Measurements from ENCODE around the gene ZFYVE21. TPM values are rescaled to one million over a fixed set of nuclear protein-coding genes. Genes with fewer than 3 reads are reported as not detected.
A peak's percentile ranks its signal among the peaks of the same experiment; 100 is the strongest.

Gene ZFYVE21
- total RNA-seq, 1 experiment from 2014 or later = 31.3 TPM

GRCh38 chr14:103697603-103698379 lies 17.8 kb upstream of the ZFYVE21 start:
- Histone ChIP-seq H3K4me1 (ENCODE audit: control insufficient read depth in 1 of 2, insufficient read depth in 2 of 2, low read length in 2 of 2) (no peaks in the 10 kb centered on the region), H3K27ac (ENCODE audit: low read depth, low read length) (peak overlapping the region; percentile 7; the same call in 1 of the 2 replicates), H4K20me1 (ENCODE audit: insufficient read depth) (no peaks in the 10 kb centered on the region), H3K4me3 (replicated peaks in 1 of 2; ENCODE audit: low read depth in 1 of 2, low read length in 2 of 2) (no peak overlapping the region), H3K79me2 (ENCODE audit: insufficient read depth, low read length) (peaks cover 7% of the 10 kb centered on the region; the same call in 1 of the 2 replicates), H3K27me3 (ENCODE audit: insufficient read depth, low read length) (no peaks in the 10 kb centered on the region), H3K4me2 (ENCODE audit: low read length) (no peak overlapping the region), H3K9ac (ENCODE audit: low read length) (no peak overlapping the region), H3K36me3 (ENCODE audit: control insufficient read depth in 1 of 2, insufficient read depth in 2 of 2, low read length in 2 of 2) (peaks cover 4 to 8% of the 10 kb centered on the region in 2 experiments; a peak in 3 of 4 replicates), H3K9me2 (ENCODE audit: insufficient read depth) (no peaks in the 10 kb centered on the region), H3K9me3 (ENCODE audit: control insufficient read depth in 1 of 2, insufficient read depth in 1 of 2, low read depth in 1 of 2, low read length in 2 of 2) (no peaks in the 10 kb centered on the region), H2AFZ (ENCODE audit: low read depth, low read length, poor library complexity, severe bottlenecking) (no peak overlapping the region)
- intact Hi-C loops (cut with micrococcal nuclease) = no loop called here
- ChIA-PET POLR2A (no interaction called here), CTCF (no interaction called here), RAD21 (ENCODE audit: low non-redundant PET in 1 of 2, low total read pairs in 2 of 2, uncharacterized antibody in 2 of 2, unreplicated experiment in 2 of 2) (no interaction called here)
- no TSS peak for BruUV-seq (replicated peaks)
- peak; percentile 6; the same call in 1 of the 2 replicates for ATAC-seq
- TF ChIP-seq ZFX (IDR thresholded peaks at IDR 0.05) (no peak), POLR2AphosphoS5 (IDR thresholded peaks at IDR 0.05; ENCODE audit: low read depth, low read length) (peak; percentile 6; the same call in 1 of the 2 replicates)
- TF ChIP-seq, protein P1, sequence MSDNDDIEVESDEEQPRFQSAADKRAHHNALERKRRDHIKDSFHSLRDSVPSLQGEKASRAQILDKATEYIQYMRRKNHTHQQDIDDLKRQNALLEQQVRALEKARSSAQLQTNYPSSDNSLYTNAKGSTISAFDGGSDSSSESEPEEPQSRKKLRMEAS (IDR thresholded peaks at IDR 0.05) = no peak
- DNase-seq (ENCODE audit: low read depth, low spot score) = no peak

DNA sequence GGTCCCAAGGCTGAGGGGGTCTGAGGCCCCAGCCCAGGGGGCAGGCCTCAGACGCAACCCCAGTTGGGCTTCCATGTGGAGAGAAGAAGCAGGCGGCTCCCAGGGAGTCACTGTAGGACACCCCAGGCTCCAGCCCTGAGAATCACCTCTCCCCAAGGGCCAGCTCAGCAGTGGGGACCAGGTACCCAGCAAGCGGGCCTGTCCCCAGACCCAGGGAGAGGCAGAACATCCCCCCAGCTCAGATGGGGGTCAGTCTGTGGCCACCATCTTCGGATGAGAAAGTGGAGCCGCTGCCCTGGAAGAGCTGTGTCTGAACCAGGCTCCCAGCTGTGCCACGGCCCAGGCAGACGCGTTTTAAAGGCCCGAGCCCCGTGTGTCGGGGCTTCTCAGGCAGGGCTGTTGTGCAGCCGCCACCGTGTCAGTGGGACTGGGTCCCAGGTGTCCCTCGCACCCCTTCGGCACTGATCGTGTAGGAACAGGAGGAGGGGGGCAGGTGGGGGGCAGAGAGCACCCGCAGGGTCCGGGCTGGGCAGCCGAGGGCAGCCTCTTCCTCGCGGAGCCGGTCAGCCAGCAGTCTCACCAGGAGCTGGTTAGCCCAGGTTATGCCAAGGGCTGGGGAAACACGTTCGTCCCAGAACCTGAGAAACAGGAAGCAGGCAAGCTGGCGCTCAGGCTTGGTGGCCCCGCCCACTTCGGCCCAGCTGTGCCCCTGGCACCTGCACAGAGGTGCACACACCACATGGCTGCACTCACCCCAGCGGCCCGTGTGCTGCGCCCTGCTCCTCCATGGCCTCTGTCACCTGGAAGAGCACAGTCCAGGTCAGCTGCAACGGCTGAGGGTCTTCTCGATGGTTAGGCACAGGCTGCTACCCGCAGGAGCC lies 17.0 kb upstream of the ZFYVE21 start:
- Histone ChIP-seq H3K4me1 (ENCODE audit: control insufficient read depth in 1 of 2, insufficient read depth in 2 of 2, low read length in 2 of 2) (no peaks in the 10 kb centered on the region), H3K79me2 (ENCODE audit: insufficient read depth, low read length) (peaks cover 7% of the 10 kb centered on the region; the same call in 1 of the 2 replicates), H4K20me1 (ENCODE audit: insufficient read depth) (no peaks in the 10 kb centered on the region), H3K9ac (ENCODE audit: low read length) (no peak overlapping the region), H3K36me3 (ENCODE audit: control insufficient read depth in 1 of 2, insufficient read depth in 2 of 2, low read length in 2 of 2) (peaks cover 4 to 5% of the 10 kb centered on the region in 2 experiments; a peak in 3 of 4 replicates), H3K27me3 (ENCODE audit: insufficient read depth, low read length) (no peaks in the 10 kb centered on the region), H2AFZ (ENCODE audit: low read depth, low read length, poor library complexity, severe bottlenecking) (no peak overlapping the region), H3K9me2 (ENCODE audit: insufficient read depth) (no peaks in the 10 kb centered on the region), H3K9me3 (ENCODE audit: control insufficient read depth in 1 of 2, insufficient read depth in 1 of 2, low read depth in 1 of 2, low read length in 2 of 2) (no peaks in the 10 kb centered on the region), H3K4me3 (replicated peaks in 1 of 2; ENCODE audit: low read depth in 1 of 2, low read length in 2 of 2) (no peak overlapping the region), H3K4me2 (ENCODE audit: low read length) (no peak overlapping the region), H3K27ac (ENCODE audit: low read depth, low read length) (no peak overlapping the region)
- DNase-seq (ENCODE audit: low read depth, low spot score) = no peak
- BruUV-seq (replicated peaks) = no TSS peak
- RAD21 ChIA-PET (ENCODE audit: low non-redundant PET in 1 of 2, low total read pairs in 2 of 2, uncharacterized antibody in 2 of 2, unreplicated experiment in 2 of 2) = no interaction called here
- POLR2A ChIA-PET = no interaction called here
- ATAC-seq = peak; percentile 18; the same call in 1 of the 2 replicates
- intact Hi-C loops (cut with micrococcal nuclease) = no loop called here
- CTCF ChIA-PET = no interaction called here
- TF ChIP-seq POLR2A (IDR thresholded peaks at IDR 0.05; ENCODE audit: borderline replicate concordance, extremely low read depth, insufficient read depth, insufficient read length) (no peak), ATF3 (IDR thresholded peaks at IDR 0.05) (no peak), YY1 (IDR thresholded peaks at IDR 0.05; ENCODE audit: extremely low read depth, insufficient replicate concordance, low read depth, low read length) (no peak), SIN3A (IDR thresholded peaks at IDR 0.05; ENCODE audit: low read depth) (no peak), RAD21 (IDR thresholded peaks at IDR 0.05; ENCODE audit: low read depth) (no peak), TCF7L2 (IDR thresholded peaks at IDR 0.05; ENCODE audit: borderline replicate concordance, extremely low read depth, insufficient read depth, insufficient read length) (no peak), ZNF274 (IDR thresholded peaks at IDR 0.05; ENCODE audit: low read depth, low read length) (no peak), ELF1 (IDR thresholded peaks at IDR 0.05; ENCODE audit: borderline replicate concordance, low read depth) (no peak), CEBPB (IDR thresholded peaks at IDR 0.05; ENCODE audit: low read depth) (no peak), FOSL1 (IDR thresholded peaks at IDR 0.05; ENCODE audit: low read depth) (no peak), JUND (IDR thresholded peaks at IDR 0.05) (no peak), POLR2AphosphoS5 (IDR thresholded peaks at IDR 0.05; ENCODE audit: low read depth, low read length) (no peak; the same call in 1 of the 2 replicates)
- TF ChIP-seq, protein P2, sequence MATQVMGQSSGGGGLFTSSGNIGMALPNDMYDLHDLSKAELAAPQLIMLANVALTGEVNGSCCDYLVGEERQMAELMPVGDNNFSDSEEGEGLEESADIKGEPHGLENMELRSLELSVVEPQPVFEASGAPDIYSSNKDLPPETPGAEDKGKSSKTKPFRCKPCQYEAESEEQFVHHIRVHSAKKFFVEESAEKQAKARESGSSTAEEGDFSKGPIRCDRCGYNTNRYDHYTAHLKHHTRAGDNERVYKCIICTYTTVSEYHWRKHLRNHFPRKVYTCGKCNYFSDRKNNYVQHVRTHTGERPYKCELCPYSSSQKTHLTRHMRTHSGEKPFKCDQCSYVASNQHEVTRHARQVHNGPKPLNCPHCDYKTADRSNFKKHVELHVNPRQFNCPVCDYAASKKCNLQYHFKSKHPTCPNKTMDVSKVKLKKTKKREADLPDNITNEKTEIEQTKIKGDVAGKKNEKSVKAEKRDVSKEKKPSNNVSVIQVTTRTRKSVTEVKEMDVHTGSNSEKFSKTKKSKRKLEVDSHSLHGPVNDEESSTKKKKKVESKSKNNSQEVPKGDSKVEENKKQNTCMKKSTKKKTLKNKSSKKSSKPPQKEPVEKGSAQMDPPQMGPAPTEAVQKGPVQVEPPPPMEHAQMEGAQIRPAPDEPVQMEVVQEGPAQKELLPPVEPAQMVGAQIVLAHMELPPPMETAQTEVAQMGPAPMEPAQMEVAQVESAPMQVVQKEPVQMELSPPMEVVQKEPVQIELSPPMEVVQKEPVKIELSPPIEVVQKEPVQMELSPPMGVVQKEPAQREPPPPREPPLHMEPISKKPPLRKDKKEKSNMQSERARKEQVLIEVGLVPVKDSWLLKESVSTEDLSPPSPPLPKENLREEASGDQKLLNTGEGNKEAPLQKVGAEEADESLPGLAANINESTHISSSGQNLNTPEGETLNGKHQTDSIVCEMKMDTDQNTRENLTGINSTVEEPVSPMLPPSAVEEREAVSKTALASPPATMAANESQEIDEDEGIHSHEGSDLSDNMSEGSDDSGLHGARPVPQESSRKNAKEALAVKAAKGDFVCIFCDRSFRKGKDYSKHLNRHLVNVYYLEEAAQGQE (IDR thresholded peaks at IDR 0.05; ENCODE audit: low read depth) = no peak
